GM12878 (cell line): ENCODE measurements around the gene CTIF. TPM values are rescaled to one million over a fixed set of nuclear protein-coding genes. Genes with fewer than 3 reads are reported as not detected.

Source experiments
- ATAC-seq: fragments of 200-7000 bp; cut with Tn5 transposase; 3 replicates; pipeline ENCODE4 v1.9.1; 2020; ENCODE audit warnings: mild to moderate bottlenecking, moderate library complexity
- BruUV-seq: library from RNA; stranded (reverse); fragments of 400-500 nt; replicated peaks from 2 replicates; lab custom pipeline; 2021; lab: Mats Ljungman, UMichigan
- CTCF ChIA-PET: fragments of 300-600 bp; sonication (Branson Sonifier 250); formaldehyde crosslinking; extraction: SDS; loops from one replicate; lab custom pipeline; 2021; ENCODE audit warnings: inconsistent platforms; lab: Yijun Ruan, JAX
- POLR2A ChIA-PET: fragments of 350-600 bp; formaldehyde crosslinking; extraction: SDS; loops from one replicate; lab custom pipeline; 2021; ENCODE audit warnings: inconsistent platforms; lab: Charles Lee
- RAD21 ChIA-PET: fragments of 300-600 bp; sonication (Branson Sonifier 250); formaldehyde crosslinking; loops from one replicate; lab custom pipeline; 2023; ENCODE audit warnings: antibody characterized with exemption; ENCODE audit not compliant: unreplicated experiment; lab: Charles Lee
- SMC1A ChIA-PET: fragments of 300-600 bp; sonication (Branson Sonifier 250); formaldehyde crosslinking; loops from one replicate; lab custom pipeline; 2023; ENCODE audit not compliant: unreplicated experiment, uncharacterized antibody; lab: Charles Lee
- DNase-seq: peaks from one replicate; pipeline ENCODE4 v3.0.0-alpha.2; 2011; ENCODE audit warnings: low read depth, low spot score
- FAIRE-seq: peaks from 3 replicates; lab custom pipeline; 2011; peaks lifted over from hg19 to GRCh38; lab: Jason Lieb, UNC
- H2AFZ ChIP-seq: 2 replicates; pipeline ENCODE4 v1.6.0; 2011; ENCODE audit warnings: low read depth, low read length, control low read depth; ENCODE audit not compliant: control insufficient read depth
- H3K27ac ChIP-seq: 2 replicates; pipeline ENCODE4 v1.5.1; 2011; ENCODE audit warnings: control low read depth; ENCODE audit not compliant: control insufficient read depth, insufficient read depth
- H3K27me3 ChIP-seq, 2 experiments: replicated peaks in 1 of 2; 2 replicates each; pipeline versions ENCODE4 v1.6.0 to v1.6.1; 2011; ENCODE audit warnings: low read length in 1 of 2; ENCODE audit not compliant: control insufficient read depth in 2 of 2, insufficient read depth in 2 of 2
- H3K36me3 ChIP-seq, 2 experiments: 2 replicates each; pipeline ENCODE4 v1.5.1; 2011; ENCODE audit warnings: low read length in 1 of 2; ENCODE audit not compliant: control insufficient read depth in 2 of 2, insufficient read depth in 2 of 2
- H3K4me1 ChIP-seq: 2 replicates; pipeline ENCODE4 v1.6.1; 2011; ENCODE audit warnings: mild to moderate bottlenecking, low read length, moderate library complexity, mixed read lengths; ENCODE audit not compliant: control insufficient read depth, insufficient read depth
- H3K4me2 ChIP-seq: 2 replicates; pipeline ENCODE4 v1.6.0; 2011; ENCODE audit warnings: control low read depth; ENCODE audit not compliant: control insufficient read depth, insufficient read depth
- H3K4me3 ChIP-seq: fragments of 200-600 bp; sonication (generic); 2 replicates; pipeline ENCODE4 v1.5.1; 2016
- H3K79me2 ChIP-seq: 2 replicates; pipeline ENCODE4 v1.6.0; 2011; ENCODE audit warnings: low read length; ENCODE audit not compliant: control insufficient read depth, insufficient read depth
- H3K9ac ChIP-seq: 2 replicates; pipeline ENCODE4 v1.8.0; 2011; ENCODE audit warnings: low read length, control low read depth, mixed read lengths; ENCODE audit not compliant: control insufficient read depth, insufficient read depth
- H3K9me3 ChIP-seq: replicated peaks from 3 replicates; pipeline ENCODE4 v1.5.1; 2011; ENCODE audit warnings: mild to moderate bottlenecking, low read length; ENCODE audit not compliant: control insufficient read depth, insufficient read depth
- H4K20me1 ChIP-seq: 2 replicates; pipeline ENCODE4 v1.6.0; 2011; ENCODE audit not compliant: control insufficient read depth, insufficient read depth
- CBX3 ChIP-seq: fragments of 200-600 bp; sonication (generic); IDR thresholded peaks from 2 replicates; pipeline ENCODE4 v1.6.1; 2016; ENCODE audit warnings: low read depth, borderline replicate concordance
- EED ChIP-seq: sonication (generic); IDR thresholded peaks from 2 replicates; pipeline ENCODE4 v1.6.1; 2016; ENCODE audit warnings: antibody characterized with exemption, low read depth
- HCFC1 ChIP-seq: fragments of 150-350 bp; IDR thresholded peaks from 2 replicates; pipeline ENCODE4 v1.6.1; 2014; ENCODE audit warnings: low read length
- NFYB ChIP-seq: IDR thresholded peaks from 2 replicates; pipeline ENCODE4 v1.6.1; 2011; ENCODE audit warnings: low read depth, mild to moderate bottlenecking, low read length, improper control_type of control experiment, moderate library complexity; ENCODE audit not compliant: insufficient read depth
- SIN3A ChIP-seq: IDR thresholded peaks from 2 replicates; pipeline ENCODE4 v1.6.1; 2012; ENCODE audit warnings: low read depth, low read length, improper control_type of control experiment
- SMARCA5 ChIP-seq: fragments of 450-650 bp; IDR thresholded peaks from 2 replicates; pipeline ENCODE4 v1.6.1; 2017; ENCODE audit warnings: mild to moderate bottlenecking
- USF1 ChIP-seq: IDR thresholded peaks from 2 replicates; pipeline ENCODE4 v1.6.1; 2011; ENCODE audit warnings: borderline replicate concordance, low read depth, mild to moderate bottlenecking, moderate library complexity, mixed read lengths, low read length; ENCODE audit not compliant: insufficient read depth; ENCODE audit errors: extremely low read length
- WRNIP1 ChIP-seq: IDR thresholded peaks from 2 replicates; pipeline ENCODE4 v1.6.1; 2011; ENCODE audit warnings: low read depth, low read length, improper control_type of control experiment, borderline replicate concordance
- WGBS: methylation state at CpG from one replicate; pipeline ENCODE4 v1.1.6; 2016; ENCODE audit warnings: low lambda C conversion rate; ENCODE audit not compliant: insufficient replicate concordance, insufficient coverage; ENCODE audit errors: missing lambda C conversion rate; 5-methylcytosine and 5-hydroxymethylcytosine counted together
- in situ Hi-C: fragments of 300-500 bp; cut with MboI; formaldehyde crosslinking; loops from 9 replicates; pipeline ENCODE4 v1.14.3; 2018; ENCODE audit warnings: mixed read lengths
- intact Hi-C: fragments of 100-400 bp; cut with micrococcal nuclease; formaldehyde crosslinking; loops from one replicate; pipeline ENCODE4 v1.14.2; 2022; ENCODE audit not compliant: unreplicated experiment
- polyA plus RNA-seq, 11 experiments: library from polyadenylated mRNA; depleted of rRNA in 4 of 11; unstranded in 6 of 11; stranded (reverse) in 5 of 11; fragments of >200 nt; fragmentation: Nextera tagmentation in 4 of 11; fragmentation: Illumina TruSeq in 1 of 11; extraction: Ambion mirVana in 4 of 11; extraction: Trizol in 1 of 11; gene quantifications; 1 replicate in 1 of 11; 2 replicates in 10 of 11; pipeline versions ENCODE4 v1.2.1 to v1.2.3, GENCODE V29; 2011 to 2016; ENCODE audit warnings: inconsistent platforms in 2 of 11, missing spikeins in 2 of 11, low read depth in 1 of 11
- total RNA-seq, 4 experiments: library from RNA; depleted of rRNA in 3 of 4; stranded (reverse); fragments of >200 nt in 3 of 4; fragmentation: Illumina TruSeq in 1 of 4; extraction: Trizol in 1 of 4; gene quantifications; 2 replicates each; pipeline versions ENCODE4 v1.2.1 to v1.2.3, GENCODE V29; 2013 to 2021
- TF ChIP-seq, protein P1 (sequence below): IDR thresholded peaks from 2 replicates; pipeline ENCODE4 v1.6.1; 2012; ENCODE audit warnings: improper control_type of control experiment, low read depth, low read length; ENCODE audit not compliant: insufficient replicate concordance

Gene CTIF
- total and polyA plus RNA-seq, 10 of the 15 experiments (the other 5 are each of a cell fraction or from before 2014, with no cell fraction given), result 0.06 to 11.6 (median 2.5) TPM

GRCh38 chr18:48821251-48821590 is 282.4 kb downstream of the CTIF start:
- peak; percentile 75 for FAIRE-seq
- ChIA-PET POLR2A (interaction anchor here (0.6 to 3.8 kb wide), 8 partner anchors 9 to 638 kb away, joined by 3 to 63 read pairs (median 13); no protein-coding TSS in a partner anchor), CTCF (interaction anchor here (0.9 to 3.3 kb wide), 11 partner anchors 8 to 356 kb away, joined by 3 to 36 read pairs (median 6); no protein-coding TSS in a partner anchor), SMC1A (interaction anchor here (0.9 to 5.0 kb wide), 18 partner anchors 9 to 113 kb away, joined by 3 to 81 read pairs (median 6); no protein-coding TSS in a partner anchor), RAD21 (interaction anchor here (1.0 to 4.2 kb wide), 14 partner anchors 10 to 126 kb away, joined by 3 to 68 read pairs (median 12); no protein-coding TSS in a partner anchor)
- no peaks in the 10 kb centered on the region for H4K20me1 ChIP-seq
- intact Hi-C loops, result loop anchor here (1.0 to 2.0 kb wide), 2 partner anchors 13 to 48 kb away; no protein-coding TSS in a partner anchor
- H3K4me1 ChIP-seq, result peaks cover 20% of the 10 kb centered on the region
- H3K27ac ChIP-seq, result peak overlapping the region; percentile 60
- H3K27me3 ChIP-seq, result no peaks in the 10 kb centered on the region
- H3K4me3 ChIP-seq, result no peak overlapping the region
- H3K9me3 ChIP-seq, result no peaks in the 10 kb centered on the region; the same call in 1 of the 3 replicates
- DNase-seq, result no peak
- peak overlapping the region; percentile 70 for H3K4me2 ChIP-seq
- H3K36me3 ChIP-seq, result 0 out of 4 replicates have a peak, but pooled peaks cover 0 to 1% of the 10 kb centered on the region in 2 experiments
- H3K79me2 ChIP-seq, result no peaks in the 10 kb centered on the region
- ATAC-seq, result peak; percentile 37; the same call in 2 of the 3 replicates
- H3K9ac ChIP-seq, result no peak overlapping the region
- BruUV-seq, result no TSS peak
- TF ChIP-seq SMARCA5, result peak; percentile 61; the same call in 1 of the 2 replicates
- TF ChIP-seq WRNIP1, result no peak
- 0 out of 2 replicates have a peak, but pooled peaks have one; percentile 14 for TF ChIP-seq HCFC1
- in situ Hi-C loops, result loop anchor here (25.0 kb wide), 1 partner anchor 1466 kb away; the partner anchor contains the start of genes CXXC1 and MBD1
- WGBS, result 1% methylated on average over 5 of the region's 5 CpGs
- H2AFZ ChIP-seq, result peak overlapping the region; percentile 16

GRCh38 chr18:48821845-48822244 is 283.0 kb downstream of the CTIF start:
- no peak overlapping the region for H3K9ac ChIP-seq
- no peaks in the 10 kb centered on the region for H4K20me1 ChIP-seq
- H3K4me2 ChIP-seq, result no peak overlapping the region
- no peak for ATAC-seq
- H3K9me3 ChIP-seq, result no peaks in the 10 kb centered on the region; the same call in 1 of the 3 replicates
- no peak overlapping the region for H2AFZ ChIP-seq
- 0 out of 4 replicates have a peak, but pooled peaks cover 0 to 1% of the 10 kb centered on the region in 2 experiments for H3K36me3 ChIP-seq
- H3K4me1 ChIP-seq, result peaks cover 20% of the 10 kb centered on the region
- no peak overlapping the region for H3K4me3 ChIP-seq
- SMC1A ChIA-PET, result interaction anchor here (0.9 to 5.0 kb wide), 15 partner anchors 10 to 113 kb away, joined by 3 to 81 read pairs (median 8); no protein-coding TSS in a partner anchor
- intact Hi-C loops (loop anchor here (1.0 to 2.0 kb wide), 2 partner anchors 12 to 47 kb away; no protein-coding TSS in a partner anchor), in situ Hi-C loops (loop anchor here (25.0 kb wide), 1 partner anchor 1465 kb away; the partner anchor contains the start of genes CXXC1 and MBD1)
- no peak for FAIRE-seq
- DNase-seq, result no peak
- POLR2A ChIA-PET, result interaction anchor here (0.6 to 3.8 kb wide), 8 partner anchors 9 to 128 kb away, joined by 3 to 63 read pairs (median 7); no protein-coding TSS in a partner anchor
- WGBS, result 39% methylated on average over 4 of the region's 4 CpGs
- no peaks in the 10 kb centered on the region for H3K79me2 ChIP-seq
- H3K27ac ChIP-seq, result no peak overlapping the region
- BruUV-seq, result no TSS peak
- H3K27me3 ChIP-seq, result no peaks in the 10 kb centered on the region
- CTCF ChIA-PET, result interaction anchor here (0.7 to 3.3 kb wide), 9 partner anchors 9 to 340 kb away, joined by 3 to 36 read pairs (median 13); no protein-coding TSS in a partner anchor
- RAD21 ChIA-PET, result interaction anchor here (2.2 to 4.2 kb wide), 7 partner anchors 10 to 111 kb away, joined by 9 to 68 read pairs (median 31); no protein-coding TSS in a partner anchor
- TF ChIP-seq NFYB (no peak), USF1 (no peak), CBX3 (no peak), SIN3A (no peak), EED (no peak)
- TF ChIP-seq, protein P1, sequence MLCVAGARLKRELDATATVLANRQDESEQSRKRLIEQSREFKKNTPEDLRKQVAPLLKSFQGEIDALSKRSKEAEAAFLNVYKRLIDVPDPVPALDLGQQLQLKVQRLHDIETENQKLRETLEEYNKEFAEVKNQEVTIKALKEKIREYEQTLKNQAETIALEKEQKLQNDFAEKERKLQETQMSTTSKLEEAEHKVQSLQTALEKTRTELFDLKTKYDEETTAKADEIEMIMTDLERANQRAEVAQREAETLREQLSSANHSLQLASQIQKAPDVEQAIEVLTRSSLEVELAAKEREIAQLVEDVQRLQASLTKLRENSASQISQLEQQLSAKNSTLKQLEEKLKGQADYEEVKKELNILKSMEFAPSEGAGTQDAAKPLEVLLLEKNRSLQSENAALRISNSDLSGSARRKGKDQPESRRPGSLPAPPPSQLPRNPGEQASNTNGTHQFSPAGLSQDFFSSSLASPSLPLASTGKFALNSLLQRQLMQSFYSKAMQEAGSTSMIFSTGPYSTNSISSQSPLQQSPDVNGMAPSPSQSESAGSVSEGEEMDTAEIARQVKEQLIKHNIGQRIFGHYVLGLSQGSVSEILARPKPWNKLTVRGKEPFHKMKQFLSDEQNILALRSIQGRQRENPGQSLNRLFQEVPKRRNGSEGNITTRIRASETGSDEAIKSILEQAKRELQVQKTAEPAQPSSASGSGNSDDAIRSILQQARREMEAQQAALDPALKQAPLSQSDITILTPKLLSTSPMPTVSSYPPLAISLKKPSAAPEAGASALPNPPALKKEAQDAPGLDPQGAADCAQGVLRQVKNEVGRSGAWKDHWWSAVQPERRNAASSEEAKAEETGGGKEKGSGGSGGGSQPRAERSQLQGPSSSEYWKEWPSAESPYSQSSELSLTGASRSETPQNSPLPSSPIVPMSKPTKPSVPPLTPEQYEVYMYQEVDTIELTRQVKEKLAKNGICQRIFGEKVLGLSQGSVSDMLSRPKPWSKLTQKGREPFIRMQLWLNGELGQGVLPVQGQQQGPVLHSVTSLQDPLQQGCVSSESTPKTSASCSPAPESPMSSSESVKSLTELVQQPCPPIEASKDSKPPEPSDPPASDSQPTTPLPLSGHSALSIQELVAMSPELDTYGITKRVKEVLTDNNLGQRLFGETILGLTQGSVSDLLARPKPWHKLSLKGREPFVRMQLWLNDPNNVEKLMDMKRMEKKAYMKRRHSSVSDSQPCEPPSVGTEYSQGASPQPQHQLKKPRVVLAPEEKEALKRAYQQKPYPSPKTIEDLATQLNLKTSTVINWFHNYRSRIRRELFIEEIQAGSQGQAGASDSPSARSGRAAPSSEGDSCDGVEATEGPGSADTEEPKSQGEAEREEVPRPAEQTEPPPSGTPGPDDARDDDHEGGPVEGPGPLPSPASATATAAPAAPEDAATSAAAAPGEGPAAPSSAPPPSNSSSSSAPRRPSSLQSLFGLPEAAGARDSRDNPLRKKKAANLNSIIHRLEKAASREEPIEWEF, result no peak
